ENCODE measurements around the gene ARRB2. TPM values are rescaled to one million over a fixed set of nuclear protein-coding genes. Genes with fewer than 3 reads are reported as not detected.
"Not testable (repeated sequence)": the region's sequence is repeated elsewhere in the genome, so short reads cannot be mapped to it uniquely, and the experiment has no call there.

Gene ARRB2
- total RNA-seq, 1 donor from 2014 or later: 10.3 TPM

DNA sequence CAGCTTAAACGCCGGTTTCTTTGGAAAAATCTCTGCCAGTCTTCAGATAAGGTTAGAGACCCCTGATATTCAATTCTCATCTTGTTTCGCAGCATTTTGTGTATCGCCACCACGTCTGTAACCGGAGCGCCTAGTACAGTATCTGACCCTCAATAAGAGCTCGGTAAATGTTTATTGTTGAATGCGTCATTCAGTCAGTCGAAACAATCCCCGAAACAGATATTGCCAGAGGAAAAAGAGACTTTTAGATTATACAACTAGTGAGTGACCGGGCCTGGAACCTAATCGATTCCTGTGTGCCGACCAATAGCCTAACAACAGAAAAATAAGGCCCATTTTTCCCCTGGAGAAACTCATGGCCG lies 7.1 kb upstream of the ARRB2 start:
- Mint-ChIP-seq H3K27ac (ENCODE audit: unreplicated experiment) (peak overlapping the region; percentile 34), H3K4me1 (ENCODE audit: low read depth, unreplicated experiment) (peaks cover 19% of the 10 kb centered on the region), H3K9me3 (ENCODE audit: unreplicated experiment) (no peaks in the 10 kb centered on the region), H3K27me3 (ENCODE audit: low read depth, unreplicated experiment) (no peaks in the 10 kb centered on the region), H3K36me3 (ENCODE audit: low read depth, unreplicated experiment) (no peaks in the 10 kb centered on the region), H3K4me3 (ENCODE audit: unreplicated experiment) (peak overlapping the region; percentile 97)
- no peak for TF ChIP-seq EZH2 (IDR thresholded peaks at IDR 0.05; ENCODE audit: insufficient read depth, low read length)
- TF ChIP-seq, protein P1, sequence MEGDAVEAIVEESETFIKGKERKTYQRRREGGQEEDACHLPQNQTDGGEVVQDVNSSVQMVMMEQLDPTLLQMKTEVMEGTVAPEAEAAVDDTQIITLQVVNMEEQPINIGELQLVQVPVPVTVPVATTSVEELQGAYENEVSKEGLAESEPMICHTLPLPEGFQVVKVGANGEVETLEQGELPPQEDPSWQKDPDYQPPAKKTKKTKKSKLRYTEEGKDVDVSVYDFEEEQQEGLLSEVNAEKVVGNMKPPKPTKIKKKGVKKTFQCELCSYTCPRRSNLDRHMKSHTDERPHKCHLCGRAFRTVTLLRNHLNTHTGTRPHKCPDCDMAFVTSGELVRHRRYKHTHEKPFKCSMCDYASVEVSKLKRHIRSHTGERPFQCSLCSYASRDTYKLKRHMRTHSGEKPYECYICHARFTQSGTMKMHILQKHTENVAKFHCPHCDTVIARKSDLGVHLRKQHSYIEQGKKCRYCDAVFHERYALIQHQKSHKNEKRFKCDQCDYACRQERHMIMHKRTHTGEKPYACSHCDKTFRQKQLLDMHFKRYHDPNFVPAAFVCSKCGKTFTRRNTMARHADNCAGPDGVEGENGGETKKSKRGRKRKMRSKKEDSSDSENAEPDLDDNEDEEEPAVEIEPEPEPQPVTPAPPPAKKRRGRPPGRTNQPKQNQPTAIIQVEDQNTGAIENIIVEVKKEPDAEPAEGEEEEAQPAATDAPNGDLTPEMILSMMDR (IDR thresholded peaks at IDR 0.05; ENCODE audit: insufficient read depth, low read depth, low read length): no peak
- Histone ChIP-seq H4K20me1 (ENCODE audit: insufficient read depth, low read length) (peaks cover 17% of the 10 kb centered on the region), H3K4me2 (ENCODE audit: low read length) (peak overlapping the region; percentile 97), H3K36me3 (ENCODE audit: insufficient read depth, low read length) (no peaks in the 10 kb centered on the region), H3K4me3 (ENCODE audit: insufficient read depth, low read depth, low read length) (peak overlapping the region; percentile 91), H3K4me1 (ENCODE audit: insufficient read depth, low read length) (peaks cover 12% of the 10 kb centered on the region), H3K27ac (ENCODE audit: low read depth, low read length) (peak overlapping the region; percentile 77), H3K27me3 (ENCODE audit: insufficient read depth, low read length) (no peaks in the 10 kb centered on the region), H2AFZ (ENCODE audit: low read depth, low read length) (peak overlapping the region; percentile 97), H3K9ac (ENCODE audit: low read length) (peak overlapping the region; percentile 95), H3K9me3 (ENCODE audit: insufficient read depth, low read depth, low read length) (no peaks in the 10 kb centered on the region), H3K79me2 (ENCODE audit: insufficient read depth, low read length) (peaks cover 54% of the 10 kb centered on the region)
- no peak for FAIRE-seq
- DNase-seq (ENCODE audit: low read depth): no peak

DNA sequence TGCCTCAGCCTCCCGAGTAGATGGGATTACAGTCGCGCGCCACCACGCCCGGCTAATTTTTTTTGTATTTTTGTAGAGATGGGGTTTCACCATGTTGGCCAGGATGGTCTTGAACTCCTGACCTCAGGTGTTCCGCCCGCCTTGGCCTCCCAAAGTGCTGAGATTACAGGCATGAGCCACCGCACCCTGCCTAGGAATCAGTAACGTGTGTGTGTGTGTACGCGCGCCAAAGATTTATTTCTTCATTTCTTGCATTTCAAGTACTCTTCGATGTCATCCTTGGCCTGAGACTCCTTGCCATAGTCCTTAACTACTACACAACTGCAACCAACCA lies 5.9 kb upstream of the ARRB2 start:
- peak overlapping the region; percentile 95 for H3K9ac ChIP-seq (ENCODE audit: low read length)
- DNase-seq (ENCODE audit: low read depth); H3K36me3 ChIP-seq (ENCODE audit: insufficient read depth, low read length); H3K9me3 ChIP-seq (ENCODE audit: insufficient read depth, low read depth, low read length); FAIRE-seq; H3K9me3 Mint-ChIP-seq (ENCODE audit: unreplicated experiment); H3K27me3 Mint-ChIP-seq (ENCODE audit: low read depth, unreplicated experiment); H3K27me3 ChIP-seq (ENCODE audit: insufficient read depth, low read length); H3K36me3 Mint-ChIP-seq (ENCODE audit: low read depth, unreplicated experiment): not testable (repeated sequence)
- H3K27ac Mint-ChIP-seq (ENCODE audit: unreplicated experiment): peak overlapping the region; percentile 85
- peaks cover 17% of the 10 kb centered on the region for H4K20me1 ChIP-seq (ENCODE audit: insufficient read depth, low read length)
- peak overlapping the region; percentile 91 for H3K4me3 ChIP-seq (ENCODE audit: insufficient read depth, low read depth, low read length)
- peak overlapping the region; percentile 97 for H3K4me3 Mint-ChIP-seq (ENCODE audit: unreplicated experiment)
- peaks cover 44% of the 10 kb centered on the region for H3K79me2 ChIP-seq (ENCODE audit: insufficient read depth, low read length)
- H2AFZ ChIP-seq (ENCODE audit: low read depth, low read length): peak overlapping the region; percentile 97
- peak overlapping the region; percentile 77 for H3K27ac ChIP-seq (ENCODE audit: low read depth, low read length)
- peaks cover 12% of the 10 kb centered on the region for H3K4me1 ChIP-seq (ENCODE audit: insufficient read depth, low read length)
- H3K4me2 ChIP-seq (ENCODE audit: low read length): peak overlapping the region; percentile 97
- H3K4me1 Mint-ChIP-seq (ENCODE audit: low read depth, unreplicated experiment): peaks cover 20% of the 10 kb centered on the region

DNA sequence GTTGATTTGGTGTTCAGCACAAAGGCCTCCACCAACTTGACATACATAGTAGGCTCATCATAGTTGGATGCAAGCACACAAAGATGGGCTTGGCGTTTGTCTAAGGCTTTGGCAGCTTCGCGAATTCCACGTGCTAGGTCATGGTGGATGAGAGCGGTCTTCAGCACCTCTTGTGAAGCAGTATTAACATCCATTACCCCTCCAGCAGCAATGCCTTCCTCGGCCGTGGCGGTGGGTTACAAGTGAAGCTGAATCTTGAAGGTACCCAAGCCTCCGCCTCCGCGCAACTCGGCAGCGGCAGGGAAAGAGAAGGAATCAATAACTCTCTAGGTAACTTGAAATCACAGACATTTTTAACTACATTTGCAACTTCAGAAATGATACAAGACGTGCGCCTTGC lies 5.4 kb upstream of the ARRB2 start:
- Histone ChIP-seq H3K9me3 (ENCODE audit: insufficient read depth, low read depth, low read length) (no peaks in the 10 kb centered on the region), H3K27me3 (ENCODE audit: insufficient read depth, low read length) (no peaks in the 10 kb centered on the region), H2AFZ (ENCODE audit: low read depth, low read length) (no peak overlapping the region), H3K4me1 (ENCODE audit: insufficient read depth, low read length) (peaks cover 14% of the 10 kb centered on the region), H3K79me2 (ENCODE audit: insufficient read depth, low read length) (peaks cover 40% of the 10 kb centered on the region), H3K9ac (ENCODE audit: low read length) (no peak overlapping the region), H3K4me2 (ENCODE audit: low read length) (peak overlapping the region; percentile 97), H3K36me3 (ENCODE audit: insufficient read depth, low read length) (no peaks in the 10 kb centered on the region), H4K20me1 (ENCODE audit: insufficient read depth, low read length) (peaks cover 17% of the 10 kb centered on the region), H3K4me3 (ENCODE audit: insufficient read depth, low read depth, low read length) (no peak overlapping the region), H3K27ac (ENCODE audit: low read depth, low read length) (no peak overlapping the region)
- H3K36me3 Mint-ChIP-seq (ENCODE audit: low read depth, unreplicated experiment): no peaks in the 10 kb centered on the region
- no peak for FAIRE-seq
- TF ChIP-seq, protein P1 (IDR thresholded peaks at IDR 0.05; ENCODE audit: insufficient read depth, low read depth, low read length): no peak
- TF ChIP-seq EZH2 (IDR thresholded peaks at IDR 0.05; ENCODE audit: insufficient read depth, low read length): no peak
- DNase-seq (ENCODE audit: low read depth): no peak
- peak overlapping the region; percentile 44 for H3K27ac Mint-ChIP-seq (ENCODE audit: unreplicated experiment)
- H3K27me3 Mint-ChIP-seq (ENCODE audit: low read depth, unreplicated experiment): no peaks in the 10 kb centered on the region
- H3K4me1 Mint-ChIP-seq (ENCODE audit: low read depth, unreplicated experiment): peaks cover 23% of the 10 kb centered on the region
- H3K4me3 Mint-ChIP-seq (ENCODE audit: unreplicated experiment): peak overlapping the region; percentile 97
- H3K9me3 Mint-ChIP-seq (ENCODE audit: unreplicated experiment): no peaks in the 10 kb centered on the region
